IPS-18c (cell line): ENCODE measurements around the gene ZDHHC11B.

Experiments
- H3K4me3 ChIP-seq: 2 replicates; pipeline ENCODE4 v1.7.0; 2013; ENCODE audit warnings: low read depth, mild to moderate bottlenecking, low read length, moderate library complexity; ENCODE audit not compliant: insufficient read depth
- H3K9me3 ChIP-seq: one replicate; pipeline ENCODE4 v1.6.1; 2013; ENCODE audit warnings: mild to moderate bottlenecking, low read length, moderate library complexity; ENCODE audit not compliant: control insufficient read depth, insufficient read depth

The ZDHHC11B gene

DNA sequence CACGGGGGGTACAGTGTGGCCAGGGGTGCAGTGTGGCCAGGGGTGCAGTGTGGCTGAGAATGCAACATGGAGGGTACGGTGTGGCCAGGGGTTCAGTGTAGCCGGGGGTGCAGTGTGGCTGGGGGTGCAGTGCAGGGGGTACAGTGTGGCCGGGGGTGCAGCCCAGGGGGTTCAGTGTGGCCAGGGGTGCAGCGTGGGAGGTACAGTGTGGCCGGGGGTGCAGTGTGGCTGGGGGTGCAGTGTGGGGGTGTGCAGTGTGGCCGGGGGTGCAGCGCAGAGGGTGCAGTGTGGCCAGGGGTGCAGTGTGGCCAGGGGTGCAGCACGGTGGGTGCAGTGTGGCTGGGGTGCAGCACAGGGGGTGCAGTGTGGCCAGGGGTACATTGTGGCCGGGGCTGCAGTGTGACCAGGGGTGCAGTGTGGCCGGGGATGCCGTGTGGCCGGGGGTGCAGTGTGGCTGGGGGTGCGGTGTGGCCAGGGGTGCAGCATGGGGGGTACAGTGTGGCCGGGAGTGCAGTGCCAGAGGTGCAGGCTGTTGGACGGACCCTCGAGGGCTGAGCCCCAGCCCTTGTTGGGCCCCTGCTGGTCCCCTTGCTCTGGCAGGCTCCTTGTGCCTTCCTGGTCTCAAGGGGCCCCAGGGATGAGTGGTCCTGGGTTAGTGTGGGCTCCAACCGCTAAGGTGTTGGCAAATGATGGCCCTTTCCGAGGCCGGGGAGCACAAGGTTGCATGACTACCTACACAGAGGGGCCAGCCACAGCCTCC, 109.2 kb downstream of the ZDHHC11B start:
- H3K4me3 ChIP-seq: no peak overlapping the region
- H3K9me3 ChIP-seq: no peaks in the 10 kb centered on the region

DNA sequence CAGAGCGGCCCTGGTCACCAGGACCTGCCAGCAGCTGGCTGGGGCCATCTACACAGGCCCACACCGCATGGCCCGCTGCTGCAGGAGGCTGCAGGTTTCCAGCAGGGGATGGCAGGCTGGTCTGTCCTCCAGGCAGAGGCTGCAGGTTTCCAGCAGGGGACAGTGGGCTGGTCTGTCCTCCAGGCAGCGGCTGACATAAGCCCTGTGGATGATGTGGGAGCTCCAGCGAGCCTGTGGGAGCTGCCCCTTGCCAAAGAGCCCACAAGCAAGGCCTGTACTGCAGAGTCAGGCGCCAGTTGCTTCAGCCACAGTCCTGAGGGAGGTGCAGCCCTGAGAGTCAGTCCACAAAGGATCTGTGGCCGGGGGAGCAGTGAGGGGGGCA, 109.9 kb downstream of the ZDHHC11B start:
- H3K9me3 ChIP-seq: no peaks in the 10 kb centered on the region
- no peak overlapping the region for H3K4me3 ChIP-seq

DNA sequence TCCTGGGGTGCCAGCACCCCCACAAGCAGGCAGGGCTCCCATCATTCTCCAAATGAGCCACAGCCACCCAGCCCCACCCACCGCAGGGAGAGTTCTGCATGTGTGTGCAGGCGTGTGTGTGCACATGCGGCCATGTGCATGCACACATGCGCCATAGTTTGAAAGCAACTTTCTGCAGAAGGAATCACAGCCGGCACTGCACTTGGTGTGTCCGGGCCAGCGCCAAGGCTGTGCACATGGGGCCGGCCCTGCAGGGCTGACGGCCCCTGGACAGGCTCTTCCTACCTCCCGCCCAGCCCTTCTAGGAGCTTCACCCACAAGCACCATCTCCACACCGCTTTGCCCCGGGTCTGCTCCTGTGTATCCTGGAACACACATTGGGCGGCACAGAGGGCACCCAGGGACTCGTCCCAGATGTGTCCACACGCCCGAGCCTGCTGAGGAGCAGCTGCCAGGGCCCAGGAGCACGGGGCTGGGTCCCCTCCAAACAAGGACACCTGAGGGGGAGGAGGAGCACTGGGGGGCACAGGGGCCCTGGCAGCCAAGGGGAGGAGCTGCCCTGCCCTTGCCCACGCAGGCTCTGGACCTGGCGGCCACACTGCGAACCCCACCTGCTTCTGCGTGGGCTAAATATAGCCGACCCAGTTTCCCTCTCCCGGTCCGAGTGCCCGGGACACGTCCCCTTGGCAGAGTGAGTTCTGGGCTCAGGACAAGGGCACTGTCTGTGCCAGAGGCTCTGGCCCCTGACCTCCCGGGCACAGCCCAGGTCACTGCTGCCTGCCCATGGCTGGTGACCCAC, 110.5 kb downstream of the ZDHHC11B start:
- Histone ChIP-seq H3K9me3 (no peaks in the 10 kb centered on the region), H3K4me3 (no peak overlapping the region)

GRCh38 chr5:673161-673830, 111.2 kb downstream of the ZDHHC11B start:
- Histone ChIP-seq H3K9me3 (no peaks in the 10 kb centered on the region), H3K4me3 (no peak overlapping the region)

DNA sequence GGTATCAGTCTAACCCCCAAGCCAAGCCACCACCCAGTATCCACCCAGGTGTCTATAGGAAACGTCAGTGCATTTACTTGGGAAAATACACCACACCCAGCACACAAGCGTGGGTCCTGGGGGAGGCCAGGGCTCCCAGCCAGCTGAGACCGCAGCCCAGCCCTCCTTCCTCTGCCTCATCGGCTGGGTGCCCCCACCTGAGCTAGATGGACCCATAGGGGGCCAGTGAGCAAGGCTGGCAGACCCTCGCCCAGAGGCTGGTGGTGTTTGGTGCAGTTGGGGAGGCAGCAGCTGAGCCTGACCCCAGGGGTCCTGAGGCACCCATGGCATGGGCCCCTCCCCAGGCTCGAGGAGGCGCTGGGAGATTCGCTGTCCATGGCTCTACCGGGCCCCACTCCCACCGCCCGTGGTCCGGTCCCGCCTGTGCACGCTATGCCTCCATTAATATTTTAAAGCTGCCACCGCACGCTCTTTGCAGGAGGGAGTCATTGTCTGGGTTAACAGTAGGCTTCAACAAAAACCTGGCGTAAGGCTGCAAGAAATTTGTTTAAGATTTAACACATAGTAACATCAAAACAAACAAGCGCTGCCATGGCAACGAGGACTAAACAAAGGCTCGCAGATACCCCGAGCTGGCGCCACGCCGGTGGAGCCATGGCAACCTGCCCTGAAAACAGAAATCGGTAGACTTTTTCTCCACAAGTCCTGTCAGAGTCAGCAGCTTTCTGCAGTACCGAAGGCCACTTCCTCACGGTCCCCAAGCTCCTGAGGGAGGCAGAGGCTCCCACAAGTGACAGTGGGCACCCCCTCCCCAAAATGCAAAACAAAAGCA, 112.0 kb downstream of the ZDHHC11B start:
- H3K9me3 ChIP-seq: no peaks in the 10 kb centered on the region
- no peak overlapping the region for H3K4me3 ChIP-seq

GRCh38 chr5:671459-672328, 112.8 kb downstream of the ZDHHC11B start:
- H3K4me3 ChIP-seq: no peak overlapping the region

GRCh38 chr5:670396-671270, 113.9 kb downstream of the ZDHHC11B start:
- Histone ChIP-seq H3K4me3 (no peak overlapping the region), H3K9me3 (no peaks in the 10 kb centered on the region)

More at GRCh38 chr5:671459-672328, 112.8 kb downstream of the ZDHHC11B start:
- H3K9me3 ChIP-seq: no peaks in the 10 kb centered on the region

DNA sequence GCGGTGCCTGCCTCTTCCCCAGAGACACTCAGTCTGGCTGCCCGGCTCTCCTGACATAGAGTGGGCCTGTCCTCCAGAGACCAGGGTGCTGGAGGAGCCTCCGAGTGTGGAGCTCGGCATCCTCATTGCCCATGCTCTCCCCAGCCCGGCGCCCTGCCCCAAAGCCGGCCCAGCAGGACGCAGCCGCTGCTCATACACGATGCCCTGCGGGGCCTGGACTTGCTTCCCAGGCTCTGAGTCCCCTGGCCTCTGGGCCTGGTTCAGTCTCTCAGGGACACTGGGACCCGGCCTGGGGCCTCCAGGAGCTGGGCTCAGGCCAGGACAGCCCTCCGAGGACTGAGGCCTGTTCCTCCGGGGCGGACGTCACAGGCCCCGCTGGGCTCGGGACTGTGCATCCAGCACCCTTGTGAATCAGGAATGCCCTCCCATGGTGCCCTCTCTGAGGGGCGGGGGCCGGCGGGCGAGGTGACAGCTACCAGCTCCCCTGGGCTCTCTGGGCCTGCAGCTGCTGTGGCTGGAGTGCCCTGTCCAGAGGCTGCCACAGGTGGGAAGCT, 114.6 kb downstream of the ZDHHC11B start:
- Histone ChIP-seq H3K9me3 (no peaks in the 10 kb centered on the region), H3K4me3 (no peak overlapping the region; the same call in 1 of the 2 replicates)

DNA sequence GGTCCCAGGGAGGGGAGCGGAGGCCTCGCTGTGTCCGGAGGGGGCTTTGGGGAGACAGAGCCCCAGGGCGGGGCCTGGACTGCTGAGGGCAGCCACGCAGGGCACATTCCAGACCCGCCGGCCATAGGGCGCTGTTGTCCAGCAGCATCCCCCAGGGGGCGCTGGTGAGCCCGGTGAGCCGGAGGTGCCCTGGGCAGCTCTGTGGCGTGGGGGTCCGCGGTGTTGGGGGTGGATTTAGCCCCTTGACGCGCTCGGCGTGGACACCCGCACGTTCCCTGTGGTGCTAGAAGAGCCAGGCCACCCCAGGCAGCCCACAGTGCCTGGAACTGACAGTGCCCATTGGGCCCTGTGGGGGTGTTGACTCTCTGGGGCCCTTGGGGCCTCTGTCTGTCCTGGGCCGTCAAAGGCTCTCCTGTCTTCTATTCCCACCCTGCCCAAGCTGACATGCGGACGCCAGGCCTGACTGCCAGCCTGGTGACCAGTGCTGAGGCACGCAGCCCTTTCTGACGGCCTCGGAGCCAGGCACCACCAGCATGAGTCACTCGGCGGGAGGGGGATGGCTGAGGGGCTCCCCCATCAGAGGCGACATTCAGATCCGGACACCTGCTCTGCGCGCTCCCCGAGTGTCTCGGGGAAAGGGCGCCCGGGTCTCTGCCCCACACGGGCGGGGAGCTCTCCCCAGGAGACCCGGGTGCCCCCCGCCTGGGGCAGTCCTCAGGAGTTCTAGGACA, 115.3 kb downstream of the ZDHHC11B start:
- Histone ChIP-seq H3K4me3 (no peak overlapping the region), H3K9me3 (no peaks in the 10 kb centered on the region)

DNA sequence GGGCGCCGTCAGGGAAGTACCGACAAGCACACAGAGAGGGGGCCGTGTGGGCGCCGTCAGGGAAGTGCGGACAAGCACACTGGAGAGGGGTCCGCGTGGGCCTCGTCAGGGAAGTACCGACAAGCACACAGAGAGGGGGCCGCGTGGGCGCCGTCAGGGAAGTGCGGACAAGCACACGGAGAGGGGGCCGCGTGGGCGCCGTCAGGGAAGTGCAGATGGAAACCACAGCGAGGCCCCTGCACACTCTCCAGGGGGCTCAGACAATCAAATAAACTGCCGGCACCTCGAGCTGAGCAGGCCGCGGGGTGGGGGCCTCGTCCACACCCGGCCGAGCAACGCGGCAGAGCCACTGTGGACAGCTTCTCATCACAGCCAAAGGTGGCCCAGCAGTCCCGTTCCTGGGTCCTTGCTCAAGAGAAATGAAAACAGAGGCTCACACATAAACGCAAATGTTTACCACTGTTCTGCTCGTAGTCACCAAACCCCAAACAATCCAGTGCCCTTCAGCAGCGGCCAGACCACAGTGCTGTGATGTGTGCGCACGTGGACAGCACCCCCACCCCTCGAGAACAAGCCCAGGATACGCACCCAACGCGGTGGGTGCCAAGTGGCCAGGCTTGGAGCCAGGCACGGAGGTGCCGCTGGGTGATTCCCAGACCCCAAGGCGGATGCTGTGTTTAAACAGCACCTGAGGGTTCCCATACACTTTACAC, 116.1 kb downstream of the ZDHHC11B start:
- Histone ChIP-seq H3K4me3 (no peak overlapping the region), H3K9me3 (no peaks in the 10 kb centered on the region)

GRCh38 chr5:666816-667498, 117.6 kb downstream of the ZDHHC11B start:
- no peak overlapping the region for H3K4me3 ChIP-seq
- H3K9me3 ChIP-seq: peaks cover 2% of the 10 kb centered on the region

DNA sequence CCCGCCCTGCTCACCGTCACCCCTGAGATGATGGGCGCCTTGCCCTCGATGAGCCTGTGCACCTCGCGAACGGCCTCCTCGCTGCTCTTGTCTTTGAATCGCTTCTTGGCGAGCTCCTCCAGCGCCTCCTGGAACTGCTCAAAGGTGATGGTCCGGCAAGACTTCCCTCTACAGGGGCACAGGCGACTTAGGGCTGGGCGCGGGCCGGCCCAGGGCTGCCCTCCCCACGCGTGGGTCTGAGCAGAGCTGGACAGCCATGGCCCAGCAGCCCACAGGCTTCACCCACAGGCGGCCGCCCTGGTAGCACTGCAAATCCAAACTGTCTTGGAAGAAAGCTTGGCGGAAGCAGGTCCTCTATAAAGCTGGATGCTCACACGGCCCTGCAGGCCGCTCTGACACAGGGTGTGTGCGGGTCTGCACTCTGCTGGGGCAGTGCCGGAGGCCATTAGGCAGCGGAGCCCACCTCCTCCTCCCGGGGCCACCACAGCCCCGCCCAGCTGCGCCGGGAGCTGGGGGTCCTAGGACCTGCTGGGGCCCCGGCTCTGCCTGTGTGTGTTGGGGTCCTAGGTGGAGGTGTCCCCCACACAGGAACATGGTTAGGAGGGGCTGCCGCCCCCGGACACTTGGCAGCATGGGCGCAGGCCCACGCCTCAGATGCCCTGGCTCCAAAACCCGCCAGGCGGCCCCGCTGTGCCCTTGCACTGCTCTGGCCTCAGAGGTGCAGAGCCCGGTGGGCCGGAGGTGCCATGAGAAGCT, 118.4 kb downstream of the ZDHHC11B start:
- Histone ChIP-seq H3K4me3 (no peak overlapping the region), H3K9me3 (peaks cover 2% of the 10 kb centered on the region)

DNA sequence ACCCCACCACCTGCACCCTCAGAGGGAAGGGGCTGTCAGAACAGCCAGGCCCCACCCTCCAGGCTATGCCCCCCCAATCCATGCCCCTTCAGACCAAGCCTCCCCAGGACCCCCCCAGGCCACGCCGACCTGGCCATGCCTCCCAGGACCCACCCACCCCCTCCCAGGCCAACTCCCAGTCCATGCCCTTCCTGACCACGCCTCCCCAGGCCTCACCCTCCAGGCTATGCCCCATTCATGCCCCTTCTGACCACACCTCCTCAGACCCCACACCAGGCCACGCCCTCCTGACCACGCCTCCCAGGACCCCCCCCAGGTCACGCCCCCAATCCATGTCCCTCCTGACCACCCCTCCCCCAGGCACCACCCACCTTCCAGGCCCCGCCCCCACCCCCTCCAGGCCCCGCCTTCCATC, 119.0 kb downstream of the ZDHHC11B start:
- Histone ChIP-seq H3K9me3 (peaks cover 2% of the 10 kb centered on the region), H3K4me3 (no peak overlapping the region)
